ENCODE measurements around the gene CFDP1.

- TF ChIP-seq, protein P1, sequence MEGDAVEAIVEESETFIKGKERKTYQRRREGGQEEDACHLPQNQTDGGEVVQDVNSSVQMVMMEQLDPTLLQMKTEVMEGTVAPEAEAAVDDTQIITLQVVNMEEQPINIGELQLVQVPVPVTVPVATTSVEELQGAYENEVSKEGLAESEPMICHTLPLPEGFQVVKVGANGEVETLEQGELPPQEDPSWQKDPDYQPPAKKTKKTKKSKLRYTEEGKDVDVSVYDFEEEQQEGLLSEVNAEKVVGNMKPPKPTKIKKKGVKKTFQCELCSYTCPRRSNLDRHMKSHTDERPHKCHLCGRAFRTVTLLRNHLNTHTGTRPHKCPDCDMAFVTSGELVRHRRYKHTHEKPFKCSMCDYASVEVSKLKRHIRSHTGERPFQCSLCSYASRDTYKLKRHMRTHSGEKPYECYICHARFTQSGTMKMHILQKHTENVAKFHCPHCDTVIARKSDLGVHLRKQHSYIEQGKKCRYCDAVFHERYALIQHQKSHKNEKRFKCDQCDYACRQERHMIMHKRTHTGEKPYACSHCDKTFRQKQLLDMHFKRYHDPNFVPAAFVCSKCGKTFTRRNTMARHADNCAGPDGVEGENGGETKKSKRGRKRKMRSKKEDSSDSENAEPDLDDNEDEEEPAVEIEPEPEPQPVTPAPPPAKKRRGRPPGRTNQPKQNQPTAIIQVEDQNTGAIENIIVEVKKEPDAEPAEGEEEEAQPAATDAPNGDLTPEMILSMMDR (IDR thresholded peaks at IDR 0.05; ENCODE audit: low read length), result no peak
- TF ChIP-seq EZH2phosphoT487 (IDR thresholded peaks at IDR 0.05; ENCODE audit: low read length) (no peak), EZH2 (optimal IDR thresholded peaks at IDR 0.05; ENCODE audit: low read depth, low read length) (no peak)
Measured at GRCh38 chr16:75401691-75402090, 31.6 kb downstream of the CFDP1 start.

All from MM.1S (cell line).